NK-92 treated with Interleukin-12 subunit alpha and Interleukin-12 subunit beta, amount 100 ng/mL, for 24 hours (cell line): ENCODE results near the gene ADARB1.

Source experiments
- DNase-seq: peaks from one replicate; lab custom pipeline; 2025; lab: John Stamatoyannopoulos, UW

Gene ADARB1

DNA sequence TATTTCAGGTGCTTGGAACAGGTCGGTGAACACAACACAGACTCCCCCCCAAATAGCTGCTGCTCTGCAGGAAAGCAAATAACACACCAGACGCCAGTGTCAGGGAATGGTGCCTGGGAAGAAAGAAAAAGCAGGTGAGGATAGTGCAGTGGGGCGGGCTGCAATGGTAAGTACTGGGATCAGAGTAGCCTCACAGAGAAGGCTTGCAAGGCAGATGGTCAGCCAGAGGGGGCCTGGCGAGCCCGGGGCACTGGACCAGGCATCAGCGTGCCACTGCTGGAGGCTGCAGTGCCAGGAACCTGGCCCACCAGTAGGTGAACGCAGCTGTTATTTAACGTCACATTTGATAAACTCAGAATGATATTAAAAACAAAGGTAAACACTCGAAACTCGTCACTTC is 153.4 kb downstream of the ADARB1 start:
- DNase-seq: no peak

- DNase-seq: peak; percentile 84
Measured at GRCh38 chr21:45228171-45228641, 153.8 kb downstream of the ADARB1 start.

DNA sequence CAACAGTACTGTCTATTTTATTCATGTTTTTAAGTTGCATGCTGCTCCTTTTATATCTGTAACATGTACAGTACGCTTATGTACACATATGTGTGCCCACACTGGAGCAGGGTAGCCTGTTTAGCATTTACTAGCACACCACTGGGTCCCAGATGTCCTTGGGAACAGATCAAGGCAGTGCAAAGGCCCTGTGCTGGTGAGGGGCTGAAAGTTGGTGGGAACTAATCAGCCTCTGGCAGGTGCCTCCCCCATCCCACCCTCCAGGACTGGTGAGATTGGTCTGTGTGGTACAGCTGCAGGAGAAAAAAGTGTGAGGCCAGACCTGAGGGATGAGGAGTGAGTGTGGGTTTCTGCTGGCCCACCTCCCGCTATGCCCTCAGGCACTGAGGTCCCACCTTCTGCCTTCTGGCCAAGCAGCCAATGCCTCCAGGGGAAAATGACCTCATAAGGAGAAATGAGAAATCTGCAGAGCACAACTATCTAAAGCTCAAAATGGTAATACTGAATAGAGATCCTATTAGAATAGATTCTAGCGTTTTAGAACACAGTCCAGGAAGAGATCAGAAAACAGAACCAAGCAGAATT is 154.4 kb downstream of the ADARB1 start:
- DNase-seq: no peak

- DNase-seq: no peak
Measured at GRCh38 chr21:45231705-45232104, 157.3 kb downstream of the ADARB1 start.

DNA sequence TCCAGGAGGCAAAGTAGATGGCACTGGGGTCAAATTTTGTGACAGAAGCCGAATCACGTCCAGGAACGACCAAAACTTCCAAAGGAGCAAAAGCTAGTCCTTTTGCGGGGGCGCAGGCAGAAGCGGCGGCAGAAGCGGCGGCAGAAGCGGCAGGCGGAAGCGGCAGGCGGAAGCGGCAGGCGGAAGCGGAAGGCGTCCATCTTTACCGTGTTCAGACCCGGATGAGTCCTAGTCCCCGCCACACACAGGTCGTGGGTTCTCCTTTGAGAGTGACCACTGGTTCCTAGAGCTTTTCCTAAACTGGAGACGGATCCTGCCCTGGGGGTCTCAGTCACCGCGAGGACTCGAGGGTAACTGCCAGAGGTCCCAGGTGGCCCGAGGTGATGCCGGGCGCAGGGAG is 159.7 kb downstream of the ADARB1 start:
- DNase-seq: no peak

GRCh38 chr21:45234965-45235364 is 160.6 kb downstream of the ADARB1 start:
- DNase-seq: no peak

DNA sequence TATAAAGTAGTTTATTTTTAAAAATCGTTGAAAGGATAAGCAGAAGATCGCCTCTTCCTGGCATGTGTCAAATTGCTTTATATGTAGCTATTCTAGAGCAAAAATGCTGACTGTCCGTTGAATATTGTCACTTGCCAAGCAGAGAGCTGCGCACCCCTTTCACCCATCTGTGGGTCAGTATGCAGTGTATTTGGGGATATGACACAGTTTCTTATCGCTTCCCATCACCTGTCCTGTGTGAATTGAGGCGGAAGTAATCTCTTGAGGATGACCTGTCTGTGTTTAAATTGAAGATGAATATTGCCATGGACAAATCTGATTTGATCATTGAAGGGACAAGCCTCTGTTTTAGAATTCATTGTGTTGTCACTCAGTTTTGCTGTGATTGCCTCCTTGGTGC is 161.1 kb downstream of the ADARB1 start:
- no peak for DNase-seq

GRCh38 chr21:45236481-45236880 is 162.1 kb downstream of the ADARB1 start:
- DNase-seq: no peak

GRCh38 chr21:45237401-45237800 is 163.0 kb downstream of the ADARB1 start:
- no peak for DNase-seq

GRCh38 chr21:45241357-45241756 is 167.0 kb downstream of the ADARB1 start:
- DNase-seq: no peak

- DNase-seq: no peak
Measured at GRCh38 chr21:45243603-45244002, 169.2 kb downstream of the ADARB1 start.

DNA sequence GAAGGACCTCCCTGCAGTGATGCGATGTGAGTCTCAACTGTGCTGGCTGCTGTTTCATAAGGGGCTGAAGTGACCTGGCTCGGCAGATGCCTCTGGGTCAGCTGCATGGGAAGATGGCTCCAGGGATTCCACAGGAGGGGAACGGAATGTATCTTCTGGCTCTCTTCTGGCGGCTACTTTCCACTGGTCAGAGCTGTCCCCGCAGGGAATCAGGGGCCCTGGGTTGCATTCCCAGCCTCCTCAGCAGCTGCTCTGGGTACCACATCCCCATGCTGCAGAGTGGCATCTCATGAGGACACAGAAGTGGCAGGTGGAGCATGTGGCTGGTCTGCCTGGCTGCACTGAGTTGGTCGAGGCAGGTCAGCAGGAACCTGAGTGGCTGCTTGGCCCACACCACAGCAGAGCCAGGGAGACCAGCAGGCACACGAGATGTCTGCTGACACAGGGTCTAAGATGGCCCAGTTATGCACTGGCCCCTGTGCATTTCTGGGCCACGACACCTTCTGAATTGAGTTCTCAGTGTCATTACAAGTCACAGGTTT is 170.5 kb downstream of the ADARB1 start:
- no peak for DNase-seq

DNA sequence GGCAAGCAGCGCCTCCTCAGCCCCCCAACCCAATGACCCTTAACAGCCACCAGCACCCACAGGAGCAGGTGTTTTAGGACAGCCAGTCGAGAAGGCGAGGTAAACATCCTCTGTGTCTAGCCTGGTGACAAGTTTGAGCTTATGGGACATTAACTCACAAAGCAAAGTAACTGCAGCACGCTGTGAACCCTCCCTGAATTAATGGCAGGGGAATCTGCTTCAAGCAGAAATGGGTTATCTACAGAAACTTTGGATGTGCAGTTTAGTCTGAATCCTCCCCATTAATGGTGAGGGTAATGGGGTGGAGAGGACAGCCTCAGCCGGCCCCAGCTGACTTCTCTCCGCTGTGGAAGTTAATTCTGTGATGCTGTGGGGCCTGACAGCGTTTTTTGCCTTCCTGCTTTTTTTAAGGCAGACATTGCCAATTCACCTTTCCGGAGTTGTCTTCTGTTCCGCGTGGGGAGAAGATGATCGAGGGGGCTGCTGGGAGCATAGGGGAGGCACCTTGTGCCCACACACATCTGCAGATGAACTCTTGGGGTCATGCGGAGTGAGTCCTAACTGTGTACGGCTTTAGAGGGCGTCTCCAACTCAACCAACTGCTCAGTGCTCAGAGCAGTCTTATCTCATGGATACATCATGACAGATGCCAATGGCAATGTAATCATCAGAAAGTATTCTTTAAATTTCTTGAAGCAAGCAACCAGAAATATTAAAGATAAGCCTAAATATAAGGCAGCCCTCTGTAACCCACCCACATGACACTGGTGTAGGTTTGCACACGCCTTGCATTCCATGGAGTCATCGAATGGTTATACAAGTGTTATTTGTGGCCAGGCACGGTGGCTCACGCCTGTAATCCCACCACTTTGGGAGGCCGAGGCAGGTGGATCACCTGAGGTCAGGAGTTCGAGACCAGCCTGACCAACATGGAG is 172.3 kb downstream of the ADARB1 start:
- no peak for DNase-seq

GRCh38 chr21:45248301-45248892 is 174.0 kb downstream of the ADARB1 start:
- no peak for DNase-seq

DNA sequence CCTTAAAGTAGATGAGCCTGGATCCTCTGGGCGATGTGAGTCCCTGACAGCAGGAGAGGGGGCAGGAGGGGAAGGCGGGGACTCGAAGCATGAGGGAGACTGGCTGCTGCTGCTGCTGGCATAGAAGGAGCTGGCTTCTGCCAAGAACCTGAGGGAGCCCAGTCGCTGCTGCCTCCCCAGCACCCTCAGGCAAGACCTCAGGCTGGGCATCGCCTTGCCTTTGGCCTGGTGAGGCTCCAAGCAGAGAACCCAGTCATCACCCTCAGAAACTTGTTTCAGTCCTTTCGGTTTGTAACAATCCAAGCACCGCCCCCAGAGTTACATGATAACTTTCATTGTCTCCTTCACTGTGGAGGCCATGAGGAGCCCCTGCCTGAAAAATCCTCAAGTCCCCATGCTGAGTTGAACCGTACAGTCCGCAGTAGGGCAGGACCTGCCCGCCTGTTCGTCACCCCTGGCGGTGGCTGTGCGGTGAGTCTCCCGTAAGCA is 174.6 kb downstream of the ADARB1 start:
- no peak for DNase-seq

GRCh38 chr21:45249626-45250025 is 175.2 kb downstream of the ADARB1 start:
- DNase-seq: no peak

DNA sequence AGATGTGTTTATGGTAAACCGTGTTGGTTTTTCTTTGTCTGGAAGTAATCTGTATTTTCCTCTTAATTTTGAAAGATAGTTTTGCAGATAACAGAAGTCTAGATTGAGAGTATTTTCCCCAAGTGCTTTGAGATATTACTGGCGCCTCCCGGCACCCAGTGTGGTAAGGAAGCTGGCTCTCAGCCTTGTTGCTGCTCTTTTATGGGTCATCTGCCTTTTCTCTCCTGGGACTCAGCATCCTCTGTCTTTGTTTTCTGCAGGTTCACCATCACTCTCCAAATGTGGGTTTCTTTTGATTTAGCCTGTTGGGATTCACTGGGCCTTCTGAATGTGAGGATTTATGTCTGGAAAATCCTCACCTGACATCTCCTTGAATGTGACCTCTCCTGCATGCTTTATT is 175.9 kb downstream of the ADARB1 start:
- no peak for DNase-seq

DNA sequence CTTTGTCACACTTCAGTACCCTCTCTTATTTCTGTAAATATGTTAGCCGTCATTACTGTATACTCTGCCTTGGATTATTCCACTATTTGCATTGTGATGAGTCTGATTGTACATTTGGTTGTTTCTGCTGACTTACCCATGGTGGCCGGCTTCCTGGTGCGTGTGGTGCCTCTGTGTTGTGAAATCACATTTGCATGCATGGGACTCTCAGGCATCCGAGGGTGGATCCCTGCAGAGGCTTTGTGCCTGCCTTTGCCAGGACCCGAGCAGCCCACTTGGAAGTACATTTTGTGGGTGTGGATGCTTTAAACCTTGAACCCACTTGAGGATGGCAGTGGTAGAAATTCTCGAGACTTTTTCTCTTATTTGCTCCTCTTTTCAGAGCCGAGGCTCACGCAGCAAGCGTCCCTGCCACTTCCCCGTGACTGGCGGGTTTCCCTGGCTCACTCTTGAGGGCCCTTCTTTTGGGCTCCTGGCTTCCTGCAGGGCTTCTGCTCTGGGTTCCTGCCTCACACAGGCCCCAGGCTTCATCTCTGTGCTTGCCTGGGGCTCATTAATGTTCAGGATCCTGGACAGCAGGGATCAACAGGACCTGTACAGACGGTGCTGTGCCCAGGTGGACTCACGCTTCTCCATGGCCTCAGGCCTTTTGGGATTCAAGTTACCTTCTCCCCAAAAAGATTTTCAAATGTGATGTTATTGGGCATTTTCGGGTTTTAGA is 176.7 kb downstream of the ADARB1 start:
- DNase-seq: no peak

GRCh38 chr21:45251635-45252447 is 177.5 kb downstream of the ADARB1 start:
- DNase-seq: no peak

GRCh38 chr21:45252448-45252925 is 178.1 kb downstream of the ADARB1 start:
- DNase-seq: no peak

DNA sequence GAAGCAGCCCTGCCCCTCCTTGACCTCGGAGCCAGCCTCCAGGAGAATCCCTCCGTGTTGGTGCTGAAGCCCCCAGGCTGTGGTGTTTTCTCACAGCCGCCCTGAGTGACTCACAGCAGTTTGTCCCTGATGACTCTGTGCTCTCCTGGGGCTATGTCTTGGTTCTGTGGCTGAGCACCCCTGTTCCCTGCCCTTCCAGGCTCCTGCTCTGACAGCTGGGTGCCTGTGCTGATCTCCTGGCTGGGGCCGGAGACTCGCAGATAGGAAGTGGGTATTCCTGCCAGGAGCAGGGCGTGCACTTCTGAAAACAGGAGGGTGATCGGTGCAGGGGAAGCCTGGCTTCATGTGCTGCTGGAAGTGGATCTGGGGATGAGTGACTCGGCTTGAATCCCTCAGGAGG is 178.8 kb downstream of the ADARB1 start:
- DNase-seq: no peak
